B cell (primary cell): Measurements from ENCODE around the gene CYP2R1. TPM values are rescaled to one million over a fixed set of nuclear protein-coding genes. Genes with fewer than 3 reads are reported as not detected.

Experiments
- ATAC-seq: fragments of 200-7000 bp; cut with Tn5 transposase; one replicate; pipeline ENCODE4 v1.10.0; 2021; ENCODE audit warnings: low read depth, mild to moderate bottlenecking, moderate number of reproducible peaks, moderate library complexity
- CTCF ChIA-PET: fragments of 350-600 bp; sonication (Branson Sonifier 250); formaldehyde crosslinking; loops from one replicate; lab custom pipeline; 2021; ENCODE audit warnings: antibody characterized with exemption, inconsistent platforms; lab: Charles Lee
- POLR2A ChIA-PET: fragments of 350-600 bp; sonication (Branson Sonifier 250); formaldehyde crosslinking; loops from one replicate; lab custom pipeline; 2021; ENCODE audit warnings: antibody characterized with exemption; lab: Charles Lee
- DNase-seq: peaks from one replicate; pipeline ENCODE4 v3.0.0; 2013
- H2AFZ ChIP-seq: 2 replicates; pipeline ENCODE4 v1.6.1; 2012; ENCODE audit warnings: mild to moderate bottlenecking, low read depth, low read length; ENCODE audit not compliant: insufficient read depth, poor library complexity, severe bottlenecking
- H3K27ac ChIP-seq, 2 donors: 1 replicate in 1 of 2; 2 replicates in 1 of 2; pipeline ENCODE4 v1.5.1; 2012 to 2013; ENCODE audit warnings: low read length in 2 of 2, mild to moderate bottlenecking in 2 of 2, moderate library complexity in 1 of 2
- H3K27me3 ChIP-seq, 4 experiments: fragments of 200-600 bp in 1 of 4; sonication (generic) in 1 of 4; replicated peaks in 1 of 4; 1 replicate in 2 of 4; 2 replicates in 2 of 4; pipeline versions ENCODE4 v1.6.1 to v1.7.0; 2013 to 2016; ENCODE audit warnings: low read length in 3 of 4, mild to moderate bottlenecking in 2 of 4, mixed read lengths in 1 of 4, moderate library complexity in 1 of 4; ENCODE audit not compliant: insufficient read depth in 4 of 4, control insufficient read depth in 3 of 4; ENCODE audit errors: control extremely low read depth in 1 of 4
- H3K36me3 ChIP-seq, 2 experiments: replicated peaks in 1 of 2; 1 replicate in 1 of 2; 2 replicates in 1 of 2; pipeline versions ENCODE4 v1.6.1 to v1.7.1; 2013; ENCODE audit warnings: low read length in 1 of 2; ENCODE audit not compliant: insufficient read depth in 2 of 2, control insufficient read depth in 1 of 2; ENCODE audit errors: control extremely low read depth in 1 of 2, extremely low read depth in 1 of 2
- H3K4me1 ChIP-seq, 2 donors: fragments of 200-600 bp in 1 of 2; sonication (generic) in 1 of 2; 1 replicate in 1 of 2; 2 replicates in 1 of 2; pipeline versions ENCODE4 v1.5.1 to v1.6.1; 2013 to 2017; ENCODE audit warnings: low read length in 2 of 2; ENCODE audit not compliant: control insufficient read depth in 2 of 2, insufficient read depth in 2 of 2
- H3K4me2 ChIP-seq: replicated peaks from 2 replicates; pipeline ENCODE3; 2012; ENCODE audit warnings: mild to moderate bottlenecking, low read depth, low read length; ENCODE audit not compliant: poor library complexity, severe bottlenecking
- H3K4me3 ChIP-seq, 5 experiments: fragments of 200-600 bp in 1 of 5; sonication (generic) in 1 of 5; 1 replicate in 3 of 5; 2 replicates in 2 of 5; pipeline versions ENCODE4 v1.5.1 to v1.7.0; 2011 to 2016; ENCODE audit warnings: low read length in 4 of 5, mild to moderate bottlenecking in 4 of 5, low read depth in 2 of 5, control low read depth in 1 of 5, moderate library complexity in 1 of 5; ENCODE audit not compliant: insufficient read depth in 1 of 5; ENCODE audit errors: control extremely low read depth in 1 of 5, extremely low read depth in 1 of 5
- H3K79me2 ChIP-seq: fragments of 200-600 bp; sonication (generic); one replicate; pipeline ENCODE4 v1.6.0; 2016; ENCODE audit warnings: low read length; ENCODE audit not compliant: control insufficient read depth, insufficient read depth
- H3K9ac ChIP-seq: fragments of 200-600 bp; sonication (generic); 2 replicates; pipeline ENCODE4 v1.6.1; 2017; ENCODE audit warnings: mild to moderate bottlenecking, low read length, moderate library complexity
- H3K9me3 ChIP-seq, 3 donors: one replicate each; pipeline versions ENCODE4 v1.6.1 to v1.7.1; 2013; ENCODE audit warnings: low read length in 2 of 3; ENCODE audit not compliant: control insufficient read depth in 2 of 3, insufficient read depth in 1 of 3; ENCODE audit errors: control extremely low read depth in 1 of 3
- H4K20me1 ChIP-seq: 2 replicates; pipeline ENCODE4 v1.6.0; 2012; ENCODE audit warnings: mild to moderate bottlenecking, low read length; ENCODE audit not compliant: insufficient read depth, control insufficient read depth, poor library complexity, severe bottlenecking
- H3K27ac Mint-ChIP-seq: one replicate; pipeline ENCODE4 v1.8.0; 2021; ENCODE audit warnings: mixed read lengths
- H3K27me3 Mint-ChIP-seq: one replicate; pipeline ENCODE4 v1.8.0; 2021; ENCODE audit warnings: mixed read lengths
- H3K4me1 Mint-ChIP-seq: one replicate; pipeline ENCODE4 v1.8.0; 2021; ENCODE audit warnings: mixed read lengths
- H3K4me3 Mint-ChIP-seq: one replicate; pipeline ENCODE4 v1.8.0; 2021; ENCODE audit warnings: mixed read lengths
- H3K9me3 Mint-ChIP-seq: one replicate; pipeline ENCODE4 v1.8.0; 2022; ENCODE audit warnings: mixed read lengths; ENCODE audit not compliant: insufficient read depth
- EZH2 ChIP-seq: IDR thresholded peaks from 2 replicates; pipeline ENCODE4 v1.6.1; 2012; ENCODE audit warnings: borderline replicate concordance, low read depth, mild to moderate bottlenecking, moderate library complexity, low read length; ENCODE audit not compliant: insufficient read depth, poor library complexity, severe bottlenecking
- intact Hi-C: fragments of 100-400 bp; cut with micrococcal nuclease; formaldehyde crosslinking; loops from one replicate; pipeline ENCODE4 v1.10.0; 2022
- polyA plus RNA-seq: library from polyadenylated mRNA; depleted of rRNA; stranded (reverse); fragments of >200 nt; gene quantifications from 2 replicates; pipeline ENCODE4 v1.2.3, GENCODE V29; 2012
- small RNA-seq: library from RNA; depleted of rRNA; stranded (forward); fragments of <200 nt; gene quantifications from one replicate; pipeline ENCODE3, GENCODE V24; 2012; ENCODE audit warnings: low replicate concordance, low read depth; ENCODE audit not compliant: insufficient read length
- total RNA-seq, 2 donors: library from RNA; stranded (reverse); fragments of 120-200 nt in 1 of 2; gene quantifications; 1 replicate in 1 of 2; 2 replicates in 1 of 2; pipeline versions ENCODE4 v1.2.3 to v1.2.4, GENCODE V29; 2013 to 2022
- TF ChIP-seq, protein P1 (sequence below): fragments of 200-600 bp; IDR thresholded peaks from one replicate; pipeline ENCODE4 v1.8.0; 2022; ENCODE audit warnings: antibody characterized with exemption, mild to moderate bottlenecking

CYP2R1 gene
- total and polyA plus RNA-seq, 2 donors (not counting 1 experiment from before 2014, with no cell fraction given) = 11.6 to 42.4 TPM

DNA sequence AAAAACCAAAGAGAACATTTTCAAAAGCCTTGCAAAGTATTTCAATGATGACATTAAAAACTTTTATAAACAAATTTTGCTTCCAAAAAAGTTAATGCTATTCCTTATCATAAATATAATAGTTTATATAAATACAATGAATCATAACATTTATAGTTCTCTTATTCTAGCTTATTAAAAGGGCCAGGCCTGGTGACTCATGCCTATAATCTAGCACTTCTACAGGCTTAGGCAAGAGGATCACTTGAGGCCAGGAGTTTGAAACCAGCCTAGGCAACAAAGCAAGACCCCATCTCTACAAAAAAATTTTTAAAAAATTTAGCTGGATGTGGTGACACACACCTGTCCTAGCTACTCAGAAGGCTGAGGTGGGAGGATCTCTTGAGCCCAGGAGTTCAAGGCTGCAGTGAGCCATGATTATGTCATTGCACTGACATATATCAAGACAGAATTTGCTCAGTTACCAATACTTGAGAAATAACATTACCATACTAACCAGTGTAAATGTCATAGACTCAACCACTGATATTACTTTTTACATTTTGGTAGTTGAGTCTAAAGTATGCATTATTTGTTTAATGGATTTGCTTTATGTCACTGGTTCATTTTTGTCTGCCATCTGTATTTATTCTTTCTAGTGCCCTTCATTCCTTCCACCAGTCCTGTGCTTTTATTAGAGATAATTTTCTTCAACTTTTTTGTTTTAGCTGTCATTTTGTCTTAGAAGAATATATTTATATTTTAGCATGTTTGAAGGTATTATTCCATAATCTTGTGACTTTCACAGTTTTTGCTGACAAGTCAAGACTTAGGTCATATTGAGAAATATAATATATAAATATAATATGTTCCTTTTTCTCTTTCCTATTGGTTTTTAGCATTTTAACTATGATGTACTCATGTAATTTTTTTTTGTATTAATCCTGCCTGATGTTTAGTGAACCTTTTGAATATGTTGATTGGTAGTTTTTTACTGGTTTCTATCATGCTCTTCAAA lies 56.2 kb downstream of the CYP2R1 start:
- no peak overlapping the region for H3K27ac ChIP-seq
- ATAC-seq (no peak), DNase-seq (no peak)
- Mint-ChIP-seq H3K4me1 (no peaks in the 10 kb centered on the region), H3K9me3 (no peaks in the 10 kb centered on the region), H3K27me3 (peaks cover 7% of the 10 kb centered on the region), H3K4me3 (no peak overlapping the region), H3K27ac (no peak overlapping the region)
- intact Hi-C loops = no loop called here
- no peak overlapping the region for H3K9ac ChIP-seq
- H2AFZ ChIP-seq = no peak overlapping the region
- no peak overlapping the region for H3K4me2 ChIP-seq
- no peaks in the 10 kb centered on the region for H4K20me1 ChIP-seq
- no peak overlapping the region for H3K4me3 ChIP-seq
- ChIA-PET CTCF (interaction anchor here (0.6 kb wide), 1 partner anchor 14 kb away, joined by 5 read pairs; no protein-coding TSS in a partner anchor), POLR2A (no interaction called here)
- H3K27me3 ChIP-seq = no peaks in the 10 kb centered on the region
- H3K36me3 ChIP-seq = peaks cover 0 to 2% of the 10 kb centered on the region in 2 experiments
- H3K79me2 ChIP-seq = no peaks in the 10 kb centered on the region
- no peaks in the 10 kb centered on the region for H3K9me3 ChIP-seq
- no peaks in the 10 kb centered on the region for H3K4me1 ChIP-seq
- no peak for TF ChIP-seq EZH2
- TF ChIP-seq, protein P1, sequence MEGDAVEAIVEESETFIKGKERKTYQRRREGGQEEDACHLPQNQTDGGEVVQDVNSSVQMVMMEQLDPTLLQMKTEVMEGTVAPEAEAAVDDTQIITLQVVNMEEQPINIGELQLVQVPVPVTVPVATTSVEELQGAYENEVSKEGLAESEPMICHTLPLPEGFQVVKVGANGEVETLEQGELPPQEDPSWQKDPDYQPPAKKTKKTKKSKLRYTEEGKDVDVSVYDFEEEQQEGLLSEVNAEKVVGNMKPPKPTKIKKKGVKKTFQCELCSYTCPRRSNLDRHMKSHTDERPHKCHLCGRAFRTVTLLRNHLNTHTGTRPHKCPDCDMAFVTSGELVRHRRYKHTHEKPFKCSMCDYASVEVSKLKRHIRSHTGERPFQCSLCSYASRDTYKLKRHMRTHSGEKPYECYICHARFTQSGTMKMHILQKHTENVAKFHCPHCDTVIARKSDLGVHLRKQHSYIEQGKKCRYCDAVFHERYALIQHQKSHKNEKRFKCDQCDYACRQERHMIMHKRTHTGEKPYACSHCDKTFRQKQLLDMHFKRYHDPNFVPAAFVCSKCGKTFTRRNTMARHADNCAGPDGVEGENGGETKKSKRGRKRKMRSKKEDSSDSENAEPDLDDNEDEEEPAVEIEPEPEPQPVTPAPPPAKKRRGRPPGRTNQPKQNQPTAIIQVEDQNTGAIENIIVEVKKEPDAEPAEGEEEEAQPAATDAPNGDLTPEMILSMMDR = no peak

Small RNA genes lying within 50 kb of the gene (small RNA-seq; reads per million reads assigned to genes)
- not detected for gene CALCP

Other genes starting within 250 kb of the CYP2R1 start
- 60.7 and 70.7 TPM in 2 replicates for gene PDE3B, start 248.4 kb downstream of the CYP2R1 start, total RNA-seq
- 1.0 and 1.1 TPM in 2 replicates for gene PDE3B, start 248.4 kb downstream of the CYP2R1 start, polyA plus RNA-seq
- gene CALCA, start 80.1 kb upstream of the CYP2R1 start, total RNA-seq = not detected in 2 replicates
- gene CALCA, start 80.1 kb upstream of the CYP2R1 start, polyA plus RNA-seq = not detected in 2 replicates
- 1.3 and 1.8 TPM in 2 replicates for gene CALCB, start 181.4 kb upstream of the CYP2R1 start, total RNA-seq
- 0.09 TPM in 1 of 2 replicates, not detected in the other for gene CALCB, start 181.4 kb upstream of the CYP2R1 start, polyA plus RNA-seq
- gene INSC, start 222.7 kb upstream of the CYP2R1 start, total RNA-seq = 0.10 TPM in 1 of 2 replicates, not detected in the other
- not detected in 2 replicates for gene INSC, start 222.7 kb upstream of the CYP2R1 start, polyA plus RNA-seq